Measurements from ENCODE around the gene HSPB6. TPM values are rescaled to one million over a fixed set of nuclear protein-coding genes. Genes with fewer than 3 reads are reported as not detected.

Gene HSPB6
- polyA plus RNA-seq, 1 of the 3 experiments (the other 2 are of a cell fraction) = 0.43 TPM

DNA sequence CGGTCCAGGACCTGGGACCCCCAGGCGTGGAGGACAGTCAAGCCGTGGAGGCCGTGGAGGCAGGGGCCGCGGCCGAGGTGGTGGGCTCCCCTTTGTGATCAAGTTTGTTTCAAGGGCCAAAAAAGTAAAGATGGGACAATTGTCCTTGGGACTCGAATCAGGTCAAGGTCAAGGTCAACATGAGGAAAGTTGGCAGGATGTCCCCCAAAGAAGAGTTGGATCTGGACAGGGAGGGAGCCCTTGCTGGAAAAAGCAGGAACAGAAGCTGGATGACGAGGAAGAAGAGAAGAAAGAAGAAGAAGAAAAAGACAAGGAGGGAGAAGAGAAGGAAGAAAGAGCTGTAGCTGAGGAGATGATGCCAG, 36.7 kb downstream of the HSPB6 start:
- H3F3A ChIP-seq (replicated peaks; ENCODE audit: insufficient read depth) = peaks cover 6% of the 10 kb centered on the region
- POLR2A ChIA-PET = interaction anchor here (1.6 kb wide), 1 partner anchor 17 kb away, joined by 5 read pairs; no protein-coding TSS in a partner anchor

More for the DNA sequence above, 36.7 kb downstream of the HSPB6 start:
- 96% methylated on average over 9 of the region's 9 CpGs for WGBS (ENCODE audit: low lambda C conversion rate)
- CTCF ChIA-PET = interaction anchor here (2.4 kb wide), 1 partner anchor 20 kb away, joined by 7 read pairs; no protein-coding TSS in a partner anchor
- Histone ChIP-seq H3K4me2 (no peak overlapping the region), H3K27me3 (ENCODE audit: insufficient read depth) (no peaks in the 10 kb centered on the region), H4K20me1 (ENCODE audit: insufficient read depth) (peaks cover 28% of the 10 kb centered on the region), H3K27ac (ENCODE audit: low read depth in 2 of 2, low read length in 1 of 2) (no peak overlapping the region), H3K79me2 (ENCODE audit: insufficient read depth) (peaks cover 28% of the 10 kb centered on the region), H3K36me3 (replicated peaks in 1 of 2; ENCODE audit: control insufficient read depth in 1 of 2, insufficient read depth in 2 of 2, low read length in 1 of 2) (peaks cover 13 to 46% of the 10 kb centered on the region in 2 experiments), H3K9ac (no peak overlapping the region), H3K4me3 (ENCODE audit: low read depth in 2 of 2, low read length in 1 of 2) (no peak overlapping the region), H3K4me1 (ENCODE audit: control insufficient read depth in 1 of 2, insufficient read depth in 2 of 2, low read depth in 1 of 2, low read length in 1 of 2) (peaks cover 5 to 24% of the 10 kb centered on the region in 2 experiments; a peak in 3 of 4 replicates), H3K9me3 (no peaks in the 10 kb centered on the region), H3K9me2 (no peaks in the 10 kb centered on the region), H2AFZ (ENCODE audit: low read depth) (no peak overlapping the region)
- TF ChIP-seq RCOR1 (IDR thresholded peaks at IDR 0.05; ENCODE audit: low read length) (no peak), EZH2phosphoT487 (IDR thresholded peaks at IDR 0.05; ENCODE audit: borderline replicate concordance, low read depth) (no peak), YY1 (IDR thresholded peaks at IDR 0.05; ENCODE audit: low read depth) (no peak), USF1 (IDR thresholded peaks at IDR 0.05; ENCODE audit: borderline replicate concordance, low read depth) (no peak), NRF1 (IDR thresholded peaks at IDR 0.05; ENCODE audit: low read depth, low read length) (no peak), TCF12 (IDR thresholded peaks at IDR 0.05) (no peak), MAX (IDR thresholded peaks at IDR 0.05; ENCODE audit: low read depth) (no peak), GABPA (IDR thresholded peaks at IDR 0.05; ENCODE audit: low read depth) (no peak), NFIC (IDR thresholded peaks at IDR 0.05; ENCODE audit: borderline replicate concordance) (no peak), IRF3 (IDR thresholded peaks at IDR 0.05; ENCODE audit: low read depth, low read length) (no peak), TEAD4 (IDR thresholded peaks at IDR 0.05; ENCODE audit: borderline replicate concordance, insufficient read depth) (no peak), POLR2AphosphoS5 (IDR thresholded peaks at IDR 0.05; ENCODE audit: low read depth, low read length) (no peak)
- TF ChIP-seq, protein P1, sequence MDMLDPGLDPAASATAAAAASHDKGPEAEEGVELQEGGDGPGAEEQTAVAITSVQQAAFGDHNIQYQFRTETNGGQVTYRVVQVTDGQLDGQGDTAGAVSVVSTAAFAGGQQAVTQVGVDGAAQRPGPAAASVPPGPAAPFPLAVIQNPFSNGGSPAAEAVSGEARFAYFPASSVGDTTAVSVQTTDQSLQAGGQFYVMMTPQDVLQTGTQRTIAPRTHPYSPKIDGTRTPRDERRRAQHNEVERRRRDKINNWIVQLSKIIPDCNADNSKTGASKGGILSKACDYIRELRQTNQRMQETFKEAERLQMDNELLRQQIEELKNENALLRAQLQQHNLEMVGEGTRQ (IDR thresholded peaks at IDR 0.05; ENCODE audit: borderline replicate concordance, low read depth, low read length) = no peak
- TF ChIP-seq, protein P2, sequence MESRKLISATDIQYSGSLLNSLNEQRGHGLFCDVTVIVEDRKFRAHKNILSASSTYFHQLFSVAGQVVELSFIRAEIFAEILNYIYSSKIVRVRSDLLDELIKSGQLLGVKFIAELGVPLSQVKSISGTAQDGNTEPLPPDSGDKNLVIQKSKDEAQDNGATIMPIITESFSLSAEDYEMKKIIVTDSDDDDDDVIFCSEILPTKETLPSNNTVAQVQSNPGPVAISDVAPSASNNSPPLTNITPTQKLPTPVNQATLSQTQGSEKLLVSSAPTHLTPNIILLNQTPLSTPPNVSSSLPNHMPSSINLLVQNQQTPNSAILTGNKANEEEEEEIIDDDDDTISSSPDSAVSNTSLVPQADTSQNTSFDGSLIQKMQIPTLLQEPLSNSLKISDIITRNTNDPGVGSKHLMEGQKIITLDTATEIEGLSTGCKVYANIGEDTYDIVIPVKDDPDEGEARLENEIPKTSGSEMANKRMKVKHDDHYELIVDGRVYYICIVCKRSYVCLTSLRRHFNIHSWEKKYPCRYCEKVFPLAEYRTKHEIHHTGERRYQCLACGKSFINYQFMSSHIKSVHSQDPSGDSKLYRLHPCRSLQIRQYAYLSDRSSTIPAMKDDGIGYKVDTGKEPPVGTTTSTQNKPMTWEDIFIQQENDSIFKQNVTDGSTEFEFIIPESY (IDR thresholded peaks at IDR 0.05; ENCODE audit: borderline replicate concordance, low read depth) = no peak
- no peak for DNase-seq

Data from SK-N-SH (cell line).